Cardiac muscle cell (in vitro differentiated cells and primary cell): Measurements from ENCODE around the gene TRIOBP. TPM values are rescaled to one million over a fixed set of nuclear protein-coding genes. Genes with fewer than 3 reads are reported as not detected.

ENCODE experiments used
- DNase-seq, 2 donors: peaks; one replicate each; pipeline versions ENCODE4 v3.0.0 to v3.0.0-alpha.2; 2010 to 2017; ENCODE audit warnings: low read depth in 1 of 2, low spot score in 1 of 2
- H3K27ac ChIP-seq: fragments of 200-600 bp; sonication (generic); 2 replicates; pipeline ENCODE4 v1.5.1; 2016
- H3K27me3 ChIP-seq: fragments of 200-600 bp; sonication (generic); 2 replicates; pipeline ENCODE4 v1.6.0; 2016; ENCODE audit warnings: control low read depth
- H3K36me3 ChIP-seq: fragments of 200-600 bp; sonication (generic); 2 replicates; pipeline ENCODE4 v1.5.1; 2016; ENCODE audit warnings: control low read depth
- H3K4me1 ChIP-seq: fragments of 200-600 bp; sonication (generic); 2 replicates; pipeline ENCODE4 v1.8.1; 2017; ENCODE audit warnings: low read depth, mild to moderate bottlenecking, mixed run types
- H3K4me3 ChIP-seq: fragments of 200-600 bp; sonication (generic); 2 replicates; pipeline ENCODE4 v1.5.1; 2016; ENCODE audit warnings: mild to moderate bottlenecking
- H3K9me3 ChIP-seq: fragments of 200-600 bp; sonication (generic); 2 replicates; pipeline ENCODE4 v1.5.1; 2017; ENCODE audit warnings: low read depth, mild to moderate bottlenecking, control low read depth
- CTCF ChIP-seq: IDR thresholded peaks from 2 replicates; pipeline ENCODE4 v1.5.1; 2012; ENCODE audit warnings: low read depth, mild to moderate bottlenecking, low read length
- polyA plus RNA-seq: library from polyadenylated mRNA; unstranded; fragments of >200 nt; fragmentation: Nextera tagmentation; extraction: Ambion mirVana; gene quantifications from 2 replicates; pipeline ENCODE4 v1.2.1, GENCODE V29; 2016
- total RNA-seq: library from RNA; depleted of rRNA; stranded (reverse); fragments of >200 nt; gene quantifications from 2 replicates; pipeline ENCODE4 v1.2.3, GENCODE V29; 2016

TRIOBP gene
- total and polyA plus RNA-seq, 2 experiments from 2014 or later = 150 to 202 TPM

GRCh38 chr22:37763652-37764051, 66.8 kb downstream of the TRIOBP start:
- Histone ChIP-seq H3K4me3 (no peak overlapping the region), H3K27me3 (no peaks in the 10 kb centered on the region), H3K4me1 (no peaks in the 10 kb centered on the region), H3K36me3 (peaks cover 28% of the 10 kb centered on the region), H3K27ac (no peak overlapping the region), H3K9me3 (no peaks in the 10 kb centered on the region)
- DNase-seq = no peak
- TF ChIP-seq CTCF = no peak

GRCh38 chr22:37764622-37765021, 67.8 kb downstream of the TRIOBP start:
- DNase-seq = no peak
- TF ChIP-seq CTCF = no peak
- H3K4me1 ChIP-seq = no peaks in the 10 kb centered on the region
- no peaks in the 10 kb centered on the region for H3K9me3 ChIP-seq
- no peaks in the 10 kb centered on the region for H3K27me3 ChIP-seq
- no peak overlapping the region for H3K4me3 ChIP-seq
- peaks cover 27% of the 10 kb centered on the region for H3K36me3 ChIP-seq
- H3K27ac ChIP-seq = no peak overlapping the region

- H3K4me1 ChIP-seq = no peaks in the 10 kb centered on the region
Measured at GRCh38 chr22:37765498-37765897, 68.7 kb downstream of the TRIOBP start.

GRCh38 chr22:37765953-37766576, 69.2 kb downstream of the TRIOBP start:
- H3K36me3 ChIP-seq = peaks cover 18% of the 10 kb centered on the region
- H3K9me3 ChIP-seq = no peaks in the 10 kb centered on the region
- DNase-seq = no peak
- no peak for TF ChIP-seq CTCF
- no peaks in the 10 kb centered on the region for H3K27me3 ChIP-seq
- no peak overlapping the region for H3K27ac ChIP-seq
- no peak overlapping the region for H3K4me3 ChIP-seq
- no peaks in the 10 kb centered on the region for H3K4me1 ChIP-seq

More at GRCh38 chr22:37765498-37765897, 68.7 kb downstream of the TRIOBP start:
- no peak overlapping the region for H3K27ac ChIP-seq
- no peak for TF ChIP-seq CTCF
- H3K36me3 ChIP-seq = peaks cover 18% of the 10 kb centered on the region
- no peak for DNase-seq
- no peaks in the 10 kb centered on the region for H3K9me3 ChIP-seq
- no peak overlapping the region for H3K4me3 ChIP-seq
- H3K27me3 ChIP-seq = no peaks in the 10 kb centered on the region

- Histone ChIP-seq H3K4me1 (no peaks in the 10 kb centered on the region), H3K36me3 (peaks cover 35% of the 10 kb centered on the region), H3K9me3 (no peaks in the 10 kb centered on the region), H3K4me3 (no peak overlapping the region), H3K27ac (no peak overlapping the region), H3K27me3 (no peaks in the 10 kb centered on the region)
- peak; percentile 28 for TF ChIP-seq CTCF
- DNase-seq = no peak
Measured at GRCh38 chr22:37768273-37768672, 71.4 kb downstream of the TRIOBP start.
